Measurements from ENCODE around the gene COX20. TPM values are rescaled to one million over a fixed set of nuclear protein-coding genes. Genes with fewer than 3 reads are reported as not detected.

Gene COX20, protein sequence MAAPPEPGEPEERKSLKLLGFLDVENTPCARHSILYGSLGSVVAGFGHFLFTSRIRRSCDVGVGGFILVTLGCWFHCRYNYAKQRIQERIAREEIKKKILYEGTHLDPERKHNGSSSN
- total RNA-seq = 11.4 and 11.7 TPM in 2 replicates

DNA sequence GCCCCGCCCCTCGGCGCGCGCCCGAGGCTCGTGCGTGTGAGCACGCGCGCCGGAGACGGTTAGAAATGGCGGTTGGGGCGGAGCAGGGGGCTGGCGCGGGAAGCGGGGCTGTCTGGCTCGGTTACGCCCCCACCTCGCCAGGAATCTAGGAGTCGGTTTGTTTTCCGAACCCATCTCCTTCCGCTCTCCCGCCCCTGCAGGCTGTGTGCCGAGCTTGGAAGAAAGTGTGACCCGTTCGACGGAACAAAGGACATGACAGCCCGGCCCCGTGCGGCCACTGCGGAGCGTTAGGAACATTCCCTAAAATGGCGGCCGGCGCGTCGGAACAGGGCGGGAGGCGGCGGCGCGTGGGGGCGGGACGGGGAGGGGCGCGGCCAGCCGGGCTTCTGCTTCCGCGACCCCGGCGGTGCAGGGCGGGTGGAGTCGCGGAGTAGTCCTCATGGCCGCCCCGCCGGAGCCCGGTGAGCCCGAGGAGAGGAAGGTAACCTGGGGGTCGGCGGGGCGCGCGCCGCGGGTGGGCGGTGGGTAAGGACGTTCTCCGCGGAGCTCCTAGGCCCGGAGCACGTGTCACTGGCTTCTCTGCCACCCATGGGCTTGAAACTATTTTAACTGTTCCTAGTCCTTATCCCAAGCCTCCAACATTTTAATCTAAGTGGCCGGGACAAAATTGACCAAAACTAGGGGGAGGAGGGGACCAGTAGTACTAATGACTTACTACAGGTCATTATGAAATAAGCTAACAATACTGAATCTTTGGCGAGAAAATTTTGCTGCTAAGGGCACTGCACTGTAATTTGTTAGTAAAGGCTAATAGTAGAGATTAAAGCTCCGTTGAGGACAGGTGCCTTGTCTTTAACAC lies at the start of gene COX20:
Gene COX20, plus strand, starts transcription at position 383 of the 859 bp plus-strand sequence. Its CDS starts 57 bp downstream, at position 440.

GRCh38 chr1:244864253-244865027 lies 29.0 kb downstream of the COX20 start, which contains the start of gene HNRNPU:
TSS of gene HNRNPU (minus strand) at chr1:244864543. CDS start at chr1:244864307, 236 bp downstream.

Other genes starting within 250 kb of the COX20 start
- 35.9 and 38.3 TPM in 2 replicates for gene DESI2, start 182.5 kb upstream of the COX20 start, total RNA-seq
- 125 and 173 TPM in 2 replicates for gene HNRNPU, start 28.9 kb downstream of the COX20 start, total RNA-seq

Data from mesangial cell (primary cell).